ENCODE measurements around the gene NGB. TPM values are rescaled to one million over a fixed set of nuclear protein-coding genes. Genes with fewer than 3 reads are reported as not detected.

NGB gene
- total RNA-seq, 5 donors from 2014 or later (not counting 1 experiment from before 2014, with no cell fraction given): not detected

GRCh38 chr14:77260631-77261030 lies 10.4 kb downstream of the NGB start:
- POLR2A ChIA-PET: no interaction called here
- no peak overlapping the region for H3K4me3 ChIP-seq (ENCODE audit: control insufficient read depth in 1 of 2, extremely low read depth in 1 of 2, low read length in 1 of 2)
- Mint-ChIP-seq H3K4me1 (no peaks in the 10 kb centered on the region), H3K27ac (no peak overlapping the region), H3K9me3 (no peaks in the 10 kb centered on the region), H3K27me3 (peaks cover 7 to 22% of the 10 kb centered on the region in 2 donors), H3K36me3 (no peaks in the 10 kb centered on the region), H3K4me3 (no peak overlapping the region)
- CTCF ChIA-PET: no interaction called here
- H3K27ac ChIP-seq (ENCODE audit: low read length): no peak overlapping the region
- no peak for ATAC-seq (replicated peaks in 1 of 4)
- no peak for DNase-seq
- no peaks in the 10 kb centered on the region for H3K36me3 ChIP-seq (ENCODE audit: control insufficient read depth in 2 of 2, extremely low read depth in 1 of 2, insufficient read depth in 1 of 2, low read length in 1 of 2)
- no peaks in the 10 kb centered on the region for H3K4me1 ChIP-seq (ENCODE audit: control insufficient read depth in 1 of 2, extremely low read depth in 1 of 2, insufficient read depth in 2 of 2, low read length in 2 of 2)
- H3K9me3 ChIP-seq: no peaks in the 10 kb centered on the region
- 34% methylated on average over 10 of the region's 10 CpGs for WGBS (ENCODE audit: insufficient coverage)
- peaks cover 0 to 53% of the 10 kb centered on the region in 2 experiments for H3K27me3 ChIP-seq (replicated peaks in 1 of 2; ENCODE audit: control insufficient read depth in 2 of 2, extremely low read depth in 1 of 2, insufficient read depth in 2 of 2, low read length in 1 of 2)

- POLR2A ChIA-PET: no interaction called here
- Histone ChIP-seq H3K27ac (ENCODE audit: low read length) (no peak overlapping the region), H3K9me3 (no peaks in the 10 kb centered on the region), H3K27me3 (replicated peaks in 1 of 2; ENCODE audit: control insufficient read depth in 2 of 2, extremely low read depth in 1 of 2, insufficient read depth in 2 of 2, low read length in 1 of 2) (peaks cover 0 to 49% of the 10 kb centered on the region in 2 experiments), H3K4me3 (ENCODE audit: control insufficient read depth in 1 of 2, extremely low read depth in 1 of 2, low read length in 1 of 2) (no peak overlapping the region), H3K36me3 (ENCODE audit: control insufficient read depth in 2 of 2, extremely low read depth in 1 of 2, insufficient read depth in 1 of 2, low read length in 1 of 2) (no peaks in the 10 kb centered on the region), H3K4me1 (ENCODE audit: control insufficient read depth in 1 of 2, extremely low read depth in 1 of 2, insufficient read depth in 2 of 2, low read length in 2 of 2) (no peaks in the 10 kb centered on the region)
- 83% methylated on average over 8 of the region's 11 CpGs for WGBS (ENCODE audit: insufficient coverage)
- Mint-ChIP-seq H3K27ac (no peak overlapping the region), H3K36me3 (no peaks in the 10 kb centered on the region), H3K9me3 (no peaks in the 10 kb centered on the region), H3K4me1 (no peaks in the 10 kb centered on the region), H3K27me3 (peaks cover 7 to 22% of the 10 kb centered on the region in 2 donors), H3K4me3 (no peak overlapping the region)
- ATAC-seq (replicated peaks in 1 of 4): no peak
- no peak for DNase-seq
- CTCF ChIA-PET: no interaction called here
These were observed 10.8 kb downstream of the NGB start for GRCh38 chr14:77260199-77260598.

GRCh38 chr14:77259025-77259715 lies 11.8 kb downstream of the NGB start:
- no peak overlapping the region for H3K27ac Mint-ChIP-seq
- H3K9me3 Mint-ChIP-seq: no peaks in the 10 kb centered on the region
- no peaks in the 10 kb centered on the region for H3K4me1 ChIP-seq (ENCODE audit: control insufficient read depth in 1 of 2, extremely low read depth in 1 of 2, insufficient read depth in 2 of 2, low read length in 2 of 2)
- no peak overlapping the region for H3K4me3 ChIP-seq (ENCODE audit: control insufficient read depth in 1 of 2, extremely low read depth in 1 of 2, low read length in 1 of 2)
- POLR2A ChIA-PET: no interaction called here
- H3K4me1 Mint-ChIP-seq: no peaks in the 10 kb centered on the region
- ATAC-seq (replicated peaks in 1 of 4): no peak
- no peak overlapping the region for H3K27ac ChIP-seq (ENCODE audit: low read length)
- CTCF ChIA-PET: no interaction called here
- H3K27me3 ChIP-seq (replicated peaks in 1 of 2; ENCODE audit: control insufficient read depth in 2 of 2, extremely low read depth in 1 of 2, insufficient read depth in 2 of 2, low read length in 1 of 2): peaks cover 0 to 42% of the 10 kb centered on the region in 2 experiments
- H3K9me3 ChIP-seq: no peaks in the 10 kb centered on the region
- no peak for DNase-seq
- WGBS (ENCODE audit: insufficient coverage): 83% methylated on average over 6 of the region's 11 CpGs
- no peak overlapping the region for H3K4me3 Mint-ChIP-seq
- peaks cover 7 to 22% of the 10 kb centered on the region in 2 donors for H3K27me3 Mint-ChIP-seq
- no peaks in the 10 kb centered on the region for H3K36me3 ChIP-seq (ENCODE audit: control insufficient read depth in 2 of 2, extremely low read depth in 1 of 2, insufficient read depth in 1 of 2, low read length in 1 of 2)
- no peaks in the 10 kb centered on the region for H3K36me3 Mint-ChIP-seq

GRCh38 chr14:77258566-77258965 lies 12.4 kb downstream of the NGB start:
- Histone ChIP-seq H3K27ac (ENCODE audit: low read length) (no peak overlapping the region), H3K4me1 (ENCODE audit: control insufficient read depth in 1 of 2, extremely low read depth in 1 of 2, insufficient read depth in 2 of 2, low read length in 2 of 2) (no peaks in the 10 kb centered on the region), H3K27me3 (replicated peaks in 1 of 2; ENCODE audit: control insufficient read depth in 2 of 2, extremely low read depth in 1 of 2, insufficient read depth in 2 of 2, low read length in 1 of 2) (peaks cover 0 to 45% of the 10 kb centered on the region in 2 experiments), H3K9me3 (no peaks in the 10 kb centered on the region), H3K36me3 (ENCODE audit: control insufficient read depth in 2 of 2, extremely low read depth in 1 of 2, insufficient read depth in 1 of 2, low read length in 1 of 2) (no peaks in the 10 kb centered on the region), H3K4me3 (ENCODE audit: control insufficient read depth in 1 of 2, extremely low read depth in 1 of 2, low read length in 1 of 2) (no peak overlapping the region)
- no peaks in the 10 kb centered on the region for H3K4me1 Mint-ChIP-seq
- WGBS (ENCODE audit: insufficient coverage): 90% methylated on average over 3 of the region's 5 CpGs
- ChIA-PET POLR2A (no interaction called here), CTCF (no interaction called here)
- ATAC-seq (replicated peaks in 1 of 4) (no peak), DNase-seq (no peak)
- H3K27ac Mint-ChIP-seq: no peak overlapping the region
- H3K36me3 Mint-ChIP-seq: no peaks in the 10 kb centered on the region
- H3K4me3 Mint-ChIP-seq: no peak overlapping the region
- no peaks in the 10 kb centered on the region for H3K9me3 Mint-ChIP-seq
- peaks cover 7 to 22% of the 10 kb centered on the region in 2 donors for H3K27me3 Mint-ChIP-seq

- ATAC-seq (replicated peaks in 1 of 4) (no peak), DNase-seq (no peak)
- Mint-ChIP-seq H3K27me3 (peaks cover 7 to 21% of the 10 kb centered on the region in 2 donors), H3K4me3 (no peak overlapping the region), H3K36me3 (no peaks in the 10 kb centered on the region), H3K4me1 (no peaks in the 10 kb centered on the region), H3K27ac (no peak overlapping the region), H3K9me3 (no peaks in the 10 kb centered on the region)
- ChIA-PET CTCF (no interaction called here), POLR2A (no interaction called here)
- Histone ChIP-seq H3K27ac (ENCODE audit: low read length) (no peak overlapping the region), H3K4me3 (ENCODE audit: control insufficient read depth in 1 of 2, extremely low read depth in 1 of 2, low read length in 1 of 2) (no peak overlapping the region), H3K27me3 (replicated peaks in 1 of 2; ENCODE audit: control insufficient read depth in 2 of 2, extremely low read depth in 1 of 2, insufficient read depth in 2 of 2, low read length in 1 of 2) (peaks cover 0 to 50% of the 10 kb centered on the region in 2 experiments), H3K36me3 (ENCODE audit: control insufficient read depth in 2 of 2, extremely low read depth in 1 of 2, insufficient read depth in 1 of 2, low read length in 1 of 2) (no peaks in the 10 kb centered on the region), H3K9me3 (no peaks in the 10 kb centered on the region), H3K4me1 (ENCODE audit: control insufficient read depth in 1 of 2, extremely low read depth in 1 of 2, insufficient read depth in 2 of 2, low read length in 2 of 2) (no peaks in the 10 kb centered on the region)
- WGBS (ENCODE audit: insufficient coverage): 95% methylated on average over 5 of the region's 10 CpGs
These were observed 13.3 kb downstream of the NGB start for GRCh38 chr14:77257700-77258099.

GRCh38 chr14:77256694-77257093 lies 14.3 kb downstream of the NGB start:
- Histone ChIP-seq H3K27ac (ENCODE audit: low read length) (no peak overlapping the region), H3K4me1 (ENCODE audit: control insufficient read depth in 1 of 2, extremely low read depth in 1 of 2, insufficient read depth in 2 of 2, low read length in 2 of 2) (no peaks in the 10 kb centered on the region), H3K27me3 (replicated peaks in 1 of 2; ENCODE audit: control insufficient read depth in 2 of 2, extremely low read depth in 1 of 2, insufficient read depth in 2 of 2, low read length in 1 of 2) (peaks cover 0 to 50% of the 10 kb centered on the region in 2 experiments), H3K9me3 (no peaks in the 10 kb centered on the region), H3K4me3 (ENCODE audit: control insufficient read depth in 1 of 2, extremely low read depth in 1 of 2, low read length in 1 of 2) (no peak overlapping the region), H3K36me3 (ENCODE audit: control insufficient read depth in 2 of 2, extremely low read depth in 1 of 2, insufficient read depth in 1 of 2, low read length in 1 of 2) (no peaks in the 10 kb centered on the region)
- Mint-ChIP-seq H3K9me3 (no peaks in the 10 kb centered on the region), H3K27ac (no peak overlapping the region), H3K36me3 (no peaks in the 10 kb centered on the region), H3K27me3 (peaks cover 7 to 19% of the 10 kb centered on the region in 2 donors), H3K4me3 (no peak overlapping the region), H3K4me1 (no peaks in the 10 kb centered on the region)
- ChIA-PET CTCF (no interaction called here), POLR2A (no interaction called here)
- no peak for DNase-seq
- no peak for ATAC-seq (replicated peaks in 1 of 4)
- 93% methylated on average over 3 of the region's 8 CpGs for WGBS (ENCODE audit: insufficient coverage)
